ENCODE results near the gene MIGA2.

MIGA2 gene

GRCh38 chr9:129040113-129040643 is 3.8 kb downstream of the MIGA2 start:
- DNase-seq, result no peak

DNA sequence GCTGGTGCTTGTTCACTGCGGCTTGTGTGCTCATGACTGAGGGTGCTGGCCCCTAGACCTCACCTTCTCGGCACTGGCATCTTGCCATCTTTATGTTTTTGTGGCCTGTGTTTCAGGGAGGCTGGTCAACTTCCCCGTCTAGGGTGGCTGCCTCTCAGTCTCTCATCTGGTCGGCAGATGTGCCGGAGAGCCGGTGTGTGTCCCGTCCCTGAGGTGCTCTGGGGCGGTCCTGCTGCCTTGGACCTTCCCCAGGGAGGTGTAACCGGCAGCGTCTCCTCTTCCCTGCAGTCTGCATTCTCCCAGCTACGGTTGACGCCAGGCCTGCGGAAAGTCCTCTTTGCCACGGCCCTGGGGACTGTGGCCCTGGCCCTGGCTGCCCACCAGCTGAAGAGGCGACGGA is 5.6 kb downstream of the MIGA2 start:
- no peak for DNase-seq

DNA sequence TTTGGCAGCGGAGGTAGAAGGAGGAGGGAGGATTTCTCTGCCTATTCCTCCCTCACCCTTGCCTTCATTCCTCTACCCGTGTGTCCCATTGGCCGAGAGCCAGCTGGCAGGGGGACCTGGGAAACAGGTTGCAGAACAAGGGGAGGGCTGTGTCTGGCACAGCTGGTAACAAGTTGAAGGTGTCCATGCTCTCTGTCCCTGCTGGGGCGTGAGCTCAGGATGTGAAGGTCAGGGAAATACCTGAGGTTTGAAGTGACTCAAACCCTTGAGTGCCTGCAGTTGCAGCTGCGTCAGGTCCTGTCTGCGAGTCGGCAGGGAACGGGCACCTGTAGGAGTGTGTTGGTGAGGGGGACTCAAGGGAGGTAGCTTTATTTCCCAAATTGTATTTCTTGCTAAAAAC is 16.2 kb downstream of the MIGA2 start:
- DNase-seq, result no peak

GRCh38 chr9:129053020-129053419 is 16.6 kb downstream of the MIGA2 start:
- DNase-seq, result no peak

GRCh38 chr9:129054163-129054851 is 17.9 kb downstream of the MIGA2 start:
- no peak for DNase-seq

GRCh38 chr9:129058965-129059795 is 22.8 kb downstream of the MIGA2 start:
- no peak for DNase-seq

DNA sequence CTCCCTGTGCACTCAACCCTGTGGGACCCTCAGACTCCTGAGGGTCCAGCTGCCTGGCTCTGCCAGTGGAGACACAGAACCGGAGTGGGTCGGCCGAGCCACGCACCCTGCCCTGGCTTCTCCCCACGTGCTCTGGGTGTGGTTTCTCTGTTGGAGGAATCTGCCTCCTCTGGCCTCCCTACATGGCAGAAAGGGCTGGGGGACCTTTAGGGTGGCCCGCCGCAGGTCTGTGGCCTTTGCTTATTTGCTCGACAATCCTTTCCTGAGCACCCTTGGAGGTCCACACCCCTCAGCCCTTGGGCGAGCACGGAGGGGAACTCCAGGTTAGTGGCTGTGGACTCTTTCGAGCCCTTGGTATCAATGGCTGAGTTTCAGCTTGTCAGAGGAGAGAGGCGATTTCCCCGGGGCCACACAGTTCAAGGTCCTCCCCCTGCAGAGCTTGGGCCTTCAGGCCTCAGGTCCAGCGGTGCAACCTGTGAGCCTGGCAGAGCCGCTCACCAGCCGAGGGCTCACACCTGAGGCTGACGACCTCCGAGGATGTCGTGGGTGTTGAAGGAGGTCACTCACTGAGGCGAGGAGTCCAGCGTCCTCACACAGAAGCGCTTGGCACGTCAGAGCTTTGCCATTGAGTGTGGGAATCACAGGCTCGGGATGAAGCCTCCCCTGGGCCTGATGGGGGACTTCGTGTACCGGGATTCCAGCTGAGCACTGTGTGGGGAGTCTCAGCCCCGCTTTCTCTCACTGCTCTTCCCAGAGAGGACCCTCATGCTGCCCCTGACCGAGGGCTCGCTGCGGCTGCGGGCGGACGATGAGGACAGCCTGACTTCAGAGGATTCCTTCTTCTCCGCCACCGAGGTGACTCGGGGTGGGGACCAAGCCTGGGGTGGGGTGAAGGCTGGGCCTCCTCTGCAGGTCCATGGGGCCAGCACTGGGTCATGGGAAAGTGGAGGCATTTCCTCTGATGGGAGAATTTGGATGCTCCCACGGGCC is 23.7 kb downstream of the MIGA2 start:
- DNase-seq, result no peak

- DNase-seq, result no peak
These were observed 24.6 kb downstream of the MIGA2 start for GRCh38 chr9:129060991-129061390.

DNA sequence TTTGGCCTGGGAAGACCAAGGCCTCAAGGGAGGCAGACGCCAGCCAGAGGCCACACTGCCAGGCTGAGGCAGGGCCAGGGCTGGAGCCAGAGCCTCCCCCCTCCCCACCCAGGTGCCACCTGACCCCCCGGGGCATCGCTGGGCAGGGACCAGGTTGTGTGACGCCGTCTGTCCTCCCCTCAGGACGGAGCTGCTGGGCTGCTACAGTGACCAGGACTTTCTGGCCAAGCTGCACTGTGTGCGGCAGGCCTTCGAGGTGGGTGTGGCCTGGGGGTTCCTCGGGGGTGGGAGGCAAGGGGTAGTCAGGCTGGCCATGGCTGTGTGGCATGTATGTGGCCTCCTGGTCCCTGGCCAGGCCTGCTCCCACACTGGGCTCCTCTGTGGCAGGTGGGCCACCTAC is 26.6 kb downstream of the MIGA2 start:
- DNase-seq, result no peak

- no peak for DNase-seq
These were observed 28.1 kb downstream of the MIGA2 start for GRCh38 chr9:129064499-129064908.

DNA sequence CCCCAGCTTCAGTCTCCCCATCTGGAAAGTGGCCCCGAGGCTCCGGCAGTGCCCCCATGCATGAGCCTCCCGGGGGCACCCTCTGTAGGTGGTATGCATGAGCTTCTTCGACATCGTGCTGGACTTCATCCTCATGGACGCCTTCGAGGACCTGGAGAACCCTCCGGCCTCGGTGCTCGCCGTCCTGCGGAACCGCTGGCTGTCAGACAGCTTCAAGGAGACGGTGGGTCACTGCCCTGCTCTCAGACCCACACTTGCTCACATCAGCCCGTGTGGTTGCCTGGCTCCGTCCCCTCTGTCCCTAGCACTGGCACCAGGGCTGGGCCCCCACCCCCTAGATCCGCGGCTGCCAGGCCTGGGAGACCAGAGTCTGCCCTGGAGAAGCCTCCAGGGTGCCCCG is 31.7 kb downstream of the MIGA2 start:
- DNase-seq, result no peak

- DNase-seq, result no peak
These were observed 32.8 kb downstream of the MIGA2 start for GRCh38 chr9:129068990-129069861.

GRCh38 chr9:129069862-129070641 is 33.6 kb downstream of the MIGA2 start:
- DNase-seq, result no peak

GRCh38 chr9:129070696-129071525 is 34.5 kb downstream of the MIGA2 start:
- DNase-seq, result no peak

GRCh38 chr9:129071526-129072126 is 35.2 kb downstream of the MIGA2 start:
- no peak for DNase-seq

- no peak for DNase-seq
These were observed 35.7 kb downstream of the MIGA2 start for GRCh38 chr9:129072171-129072570.

- DNase-seq, result no peak
These were observed 37.0 kb downstream of the MIGA2 start for GRCh38 chr9:129073404-129073803.

DNA sequence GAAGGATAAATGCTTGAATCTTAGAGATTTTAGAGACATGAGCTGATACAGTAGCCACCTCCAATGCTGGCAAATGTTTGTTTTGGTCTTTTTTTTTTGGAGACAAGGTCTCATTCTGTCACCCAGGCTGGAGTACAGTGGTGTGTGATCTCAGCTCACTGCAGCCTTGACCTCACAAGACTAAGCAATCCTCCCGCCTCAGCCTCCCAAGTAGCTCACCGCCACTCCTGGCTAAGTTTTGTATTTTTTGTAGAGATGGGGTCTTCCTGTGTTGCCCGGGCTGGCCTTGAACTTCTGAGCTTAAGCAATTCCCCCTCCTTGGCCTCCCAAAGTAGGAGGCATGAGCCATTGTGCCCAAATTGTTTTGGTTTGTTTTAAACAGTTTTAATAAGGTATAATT is 37.7 kb downstream of the MIGA2 start:
- no peak for DNase-seq

DNA sequence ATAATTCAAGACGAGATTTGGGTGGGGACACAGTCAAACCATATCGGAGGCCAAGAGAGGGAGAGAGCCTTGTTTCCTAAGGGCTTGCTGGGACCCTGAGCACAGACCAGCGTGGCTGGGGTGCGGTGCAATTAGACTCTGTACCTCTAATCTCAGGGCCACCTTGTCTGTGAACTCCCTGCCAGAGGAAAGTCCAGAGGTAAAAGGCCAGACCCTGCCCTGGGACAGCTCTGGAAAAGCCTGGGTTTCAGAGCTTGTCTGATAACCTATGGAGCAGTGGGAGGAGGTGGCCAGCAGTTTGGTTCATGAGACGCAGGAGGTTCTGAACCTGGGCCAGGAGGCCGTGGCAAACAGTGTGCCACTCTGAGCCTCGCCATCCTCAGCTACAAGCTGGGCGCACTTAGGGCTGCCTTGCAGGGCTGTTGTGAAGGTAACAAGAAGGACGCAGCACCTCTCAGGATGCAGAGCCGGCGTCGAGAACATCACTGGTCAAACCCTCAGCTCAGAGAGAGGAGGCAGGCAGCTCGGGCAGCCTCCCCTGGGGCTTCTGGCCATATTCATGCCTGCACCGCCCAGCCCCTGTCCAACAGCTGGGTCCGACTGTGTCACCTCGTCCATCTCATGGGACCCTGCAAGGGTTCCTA is 39.7 kb downstream of the MIGA2 start:
- DNase-seq, result no peak

Data from retina (tissue), 1 donor.